SK-N-MC (cell line): ENCODE data around the gene OR4K1.

Source experiments
- DNase-seq: peaks from one replicate; pipeline ENCODE4 v3.0.0-alpha.2; 2011; ENCODE audit warnings: low read depth, low spot score
- H3K27ac ChIP-seq: fragments of 200-600 bp; sonication (generic); 2 replicates; pipeline ENCODE4 v1.5.1; 2016; ENCODE audit warnings: mixed run types
- H3K36me3 ChIP-seq: fragments of 200-600 bp; sonication (generic); 2 replicates; pipeline ENCODE4 v1.6.1; 2017; ENCODE audit warnings: antibody characterized with exemption, low read length, mixed read lengths; ENCODE audit not compliant: insufficient read depth
- H3K4me3 ChIP-seq: fragments of 200-600 bp; sonication (generic); 2 replicates; pipeline ENCODE4 v1.5.1; 2016
- H3K9ac ChIP-seq: fragments of 200-600 bp; sonication (generic); 2 replicates; pipeline ENCODE4 v1.8.0; 2017; ENCODE audit warnings: mixed run types, mixed read lengths; ENCODE audit not compliant: insufficient read length
- H3K9me3 ChIP-seq: fragments of 200-600 bp; sonication (generic); 2 replicates; pipeline ENCODE4 v1.6.1; 2017; ENCODE audit warnings: low read depth, mild to moderate bottlenecking, antibody characterized with exemption, low read length, moderate library complexity, mixed read lengths
- EZH2 ChIP-seq: fragments of 200-600 bp; sonication (generic); IDR thresholded peaks from one replicate; pipeline ENCODE4 v1.6.1; 2017; ENCODE audit warnings: antibody characterized with exemption
- FOXP2 ChIP-seq: optimal IDR thresholded peaks from 2 replicates; pipeline ENCODE3; 2011; ENCODE audit warnings: mild to moderate bottlenecking, moderate library complexity; ENCODE audit not compliant: insufficient read depth; ENCODE audit errors: extremely low read length, control extremely low read depth
- POLR2AphosphoS5 ChIP-seq: IDR thresholded peaks from 2 replicates; pipeline ENCODE4 v1.6.1; 2012; ENCODE audit warnings: mild to moderate bottlenecking, low read depth, low read length, borderline replicate concordance

The OR4K1 gene, protein sequence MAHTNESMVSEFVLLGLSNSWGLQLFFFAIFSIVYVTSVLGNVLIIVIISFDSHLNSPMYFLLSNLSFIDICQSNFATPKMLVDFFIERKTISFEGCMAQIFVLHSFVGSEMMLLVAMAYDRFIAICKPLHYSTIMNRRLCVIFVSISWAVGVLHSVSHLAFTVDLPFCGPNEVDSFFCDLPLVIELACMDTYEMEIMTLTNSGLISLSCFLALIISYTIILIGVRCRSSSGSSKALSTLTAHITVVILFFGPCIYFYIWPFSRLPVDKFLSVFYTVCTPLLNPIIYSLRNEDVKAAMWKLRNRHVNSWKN

GRCh38 chr14:19930617-19931016 is at the start of gene OR4K1:
Gene OR4K1 (plus strand): TSS chr14:19930917. CDS start chr14:19935667, 4,750 bp downstream.
- no peak for DNase-seq
- no peaks in the 10 kb centered on the region for H3K9me3 ChIP-seq
- no peak within 1 kb of the TSS for H3K4me3 ChIP-seq
- no peak within 1 kb of the TSS for H3K27ac ChIP-seq
- H3K36me3 ChIP-seq: no peaks in the 10 kb centered on the region
- TF ChIP-seq POLR2AphosphoS5 (no peak), FOXP2 (no peak), EZH2 (no peak)
- H3K9ac ChIP-seq: no peak within 1 kb of the TSS

GRCh38 chr14:19895282-19895681 is 35.4 kb upstream of the OR4K1 start:
- H3K36me3 ChIP-seq: no peaks in the 10 kb centered on the region
- H3K4me3 ChIP-seq: no peak overlapping the region
- no peak overlapping the region for H3K9ac ChIP-seq
- TF ChIP-seq FOXP2: no peak
- no peak for TF ChIP-seq EZH2
- TF ChIP-seq POLR2AphosphoS5: no peak
- DNase-seq: no peak
- H3K27ac ChIP-seq: no peak overlapping the region
- no peaks in the 10 kb centered on the region for H3K9me3 ChIP-seq

DNA sequence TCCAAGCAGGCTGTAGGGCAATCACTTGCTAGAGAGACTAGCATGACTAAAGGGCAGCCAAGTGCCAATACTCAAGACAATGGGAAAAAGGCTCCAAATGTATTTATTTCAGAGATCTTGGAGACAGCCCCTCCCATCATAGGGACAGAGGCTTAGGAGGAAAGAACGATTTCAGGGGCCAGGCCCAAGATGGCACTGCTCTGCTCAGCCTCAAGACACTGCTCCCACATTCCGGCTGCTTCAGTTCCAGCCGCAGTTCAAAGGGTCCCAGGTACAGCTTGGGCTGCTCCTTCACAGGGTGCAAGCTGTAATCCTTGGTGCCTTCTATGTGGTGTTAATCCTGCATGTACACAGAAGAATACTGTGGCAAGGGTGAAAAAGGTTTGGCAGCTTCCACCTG is 29.7 kb upstream of the OR4K1 start:
- DNase-seq: no peak
- no peaks in the 10 kb centered on the region for H3K9me3 ChIP-seq

GRCh38 chr14:19902409-19902808 is 28.3 kb upstream of the OR4K1 start:
- no peak overlapping the region for H3K9ac ChIP-seq
- no peaks in the 10 kb centered on the region for H3K9me3 ChIP-seq
- no peak overlapping the region for H3K27ac ChIP-seq
- no peak overlapping the region for H3K4me3 ChIP-seq
- no peaks in the 10 kb centered on the region for H3K36me3 ChIP-seq
- no peak for DNase-seq
- no peak for TF ChIP-seq FOXP2

More for the DNA sequence above, 29.7 kb upstream of the OR4K1 start:
- H3K4me3 ChIP-seq: no peak overlapping the region
- H3K27ac ChIP-seq: no peak overlapping the region
- H3K36me3 ChIP-seq: no peaks in the 10 kb centered on the region
- H3K9ac ChIP-seq: no peak overlapping the region
- TF ChIP-seq FOXP2 (no peak), POLR2AphosphoS5 (no peak), EZH2 (no peak)

GRCh38 chr14:19906665-19907064 is 24.1 kb upstream of the OR4K1 start:
- Histone ChIP-seq H3K4me3 (no peak overlapping the region), H3K36me3 (no peaks in the 10 kb centered on the region), H3K27ac (no peak overlapping the region), H3K9ac (no peak overlapping the region), H3K9me3 (no peaks in the 10 kb centered on the region)
- no peak for TF ChIP-seq POLR2AphosphoS5
- TF ChIP-seq FOXP2: no peak
- no peak for TF ChIP-seq EZH2
- no peak for DNase-seq

- DNase-seq: no peak
- Histone ChIP-seq H3K9ac (no peak overlapping the region), H3K27ac (no peak overlapping the region), H3K36me3 (no peaks in the 10 kb centered on the region), H3K4me3 (no peak overlapping the region), H3K9me3 (no peaks in the 10 kb centered on the region)
- TF ChIP-seq EZH2: no peak
These were observed 19.6 kb upstream of the OR4K1 start for GRCh38 chr14:19911114-19911513.

GRCh38 chr14:19917243-19917642 is 13.5 kb upstream of the OR4K1 start:
- Histone ChIP-seq H3K27ac (no peak overlapping the region), H3K36me3 (no peaks in the 10 kb centered on the region), H3K9me3 (no peaks in the 10 kb centered on the region), H3K9ac (no peak overlapping the region), H3K4me3 (no peak overlapping the region)
- TF ChIP-seq EZH2: no peak
- no peak for TF ChIP-seq POLR2AphosphoS5
- TF ChIP-seq FOXP2: no peak
- no peak for DNase-seq

DNA sequence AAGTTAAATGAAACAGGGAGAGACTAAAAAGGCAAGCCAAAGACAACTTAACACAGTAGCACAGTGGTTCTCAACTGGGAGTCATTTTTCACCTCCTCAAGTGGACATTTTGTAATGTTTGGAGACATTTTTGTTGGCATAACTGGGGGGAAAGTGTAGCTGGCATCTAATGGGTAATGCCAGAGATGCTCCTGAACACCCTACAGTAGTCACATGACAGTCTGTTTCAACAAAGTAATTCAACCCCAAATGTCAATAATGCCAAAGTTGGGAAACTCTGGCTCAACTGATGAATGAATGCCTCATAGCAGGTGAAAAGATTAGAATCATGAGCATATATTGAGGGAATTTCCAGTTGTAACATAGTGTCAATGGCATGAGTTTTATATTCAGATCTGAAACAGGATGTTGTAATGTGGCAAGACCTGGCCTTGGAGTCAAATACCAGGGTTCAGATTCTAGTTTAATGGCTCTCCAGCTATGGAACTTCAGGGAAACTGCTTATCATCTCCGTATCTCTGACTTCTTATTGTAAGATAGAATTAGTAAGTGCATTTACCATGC is 12.7 kb upstream of the OR4K1 start:
- DNase-seq: no peak
- H3K27ac ChIP-seq: no peak overlapping the region
- no peak overlapping the region for H3K4me3 ChIP-seq
- H3K36me3 ChIP-seq: no peaks in the 10 kb centered on the region
- no peak overlapping the region for H3K9ac ChIP-seq
- H3K9me3 ChIP-seq: no peaks in the 10 kb centered on the region
- TF ChIP-seq FOXP2 (no peak), POLR2AphosphoS5 (no peak), EZH2 (no peak)

- TF ChIP-seq FOXP2 (no peak), POLR2AphosphoS5 (no peak), EZH2 (no peak)
- Histone ChIP-seq H3K27ac (no peak overlapping the region), H3K9me3 (no peaks in the 10 kb centered on the region), H3K4me3 (no peak overlapping the region), H3K9ac (no peak overlapping the region), H3K36me3 (no peaks in the 10 kb centered on the region)
- DNase-seq: no peak
These were observed 12.0 kb upstream of the OR4K1 start for GRCh38 chr14:19918553-19919264.
